OCI-LY7 (cell line): ENCODE results near the gene UBE2D4. TPM values are rescaled to one million over a fixed set of nuclear protein-coding genes. Genes with fewer than 3 reads are reported as not detected.

Experiments used
- BruUV-seq: library from RNA; stranded (reverse); fragments of 400-500 nt; replicated peaks from 2 replicates; lab custom pipeline; 2021; lab: Mats Ljungman, UMichigan
- CTCF ChIA-PET: fragments of 300-600 bp; sonication (Branson Sonifier 250); formaldehyde crosslinking; loops from one replicate; lab custom pipeline; 2022; ENCODE audit warnings: antibody characterized with exemption; ENCODE audit not compliant: unreplicated experiment; lab: Charles Lee
- POLR2A ChIA-PET: fragments of 300-600 bp; sonication (Branson Sonifier 250); formaldehyde crosslinking; loops from one replicate; lab custom pipeline; 2022; ENCODE audit warnings: antibody characterized with exemption; lab: Charles Lee
- DNase-seq: peaks from one replicate; pipeline ENCODE4 v3.0.0-alpha.2; 2015; ENCODE audit warnings: low spot score
- H2AFZ ChIP-seq: fragments of 200-600 bp; sonication (generic), shearing (Covaris generic); 2 replicates; pipeline ENCODE4 v1.6.1; 2014; ENCODE audit warnings: mild to moderate bottlenecking, antibody characterized with exemption, low read length, moderate library complexity
- H3K27ac ChIP-seq: fragments of 200-600 bp; sonication (generic); 2 replicates; pipeline ENCODE4 v1.5.1; 2014; ENCODE audit warnings: mixed run types, low read depth, mild to moderate bottlenecking, moderate library complexity, low read length, inconsistent platforms; ENCODE audit not compliant: poor library complexity, severe bottlenecking
- H3K36me3 ChIP-seq: fragments of 200-600 bp; sonication (generic); 2 replicates; pipeline ENCODE4 v1.6.1; 2014; ENCODE audit warnings: mild to moderate bottlenecking, antibody characterized with exemption, low read length, moderate library complexity, mixed read lengths; ENCODE audit not compliant: insufficient read depth
- H3K4me1 ChIP-seq: fragments of 200-600 bp; sonication (generic); 2 replicates; pipeline ENCODE4 v1.5.1; 2014; ENCODE audit warnings: mild to moderate bottlenecking, low read length; ENCODE audit not compliant: insufficient read depth, poor library complexity, severe bottlenecking
- H3K4me2 ChIP-seq: fragments of 200-600 bp; sonication (generic); 2 replicates; pipeline ENCODE4 v1.6.1; 2014; ENCODE audit warnings: mild to moderate bottlenecking, low read length
- H3K4me3 ChIP-seq: fragments of 200-600 bp; sonication (generic); 2 replicates; pipeline ENCODE4 v1.5.1; 2014; ENCODE audit warnings: mild to moderate bottlenecking, low read depth, low read length; ENCODE audit not compliant: poor library complexity, severe bottlenecking
- H3K79me2 ChIP-seq: fragments of 200-600 bp; sonication (generic); 2 replicates; pipeline ENCODE4 v1.6.1; 2016; ENCODE audit warnings: low read depth, mild to moderate bottlenecking, low read length, moderate library complexity, mixed read lengths; ENCODE audit not compliant: insufficient read depth
- H3K9me2 ChIP-seq: fragments of 200-600 bp; sonication (generic); 2 replicates; pipeline ENCODE4 v1.6.1; 2016; ENCODE audit warnings: mild to moderate bottlenecking, low read length, mixed read lengths; ENCODE audit not compliant: insufficient read depth
- H3K9me3 ChIP-seq: fragments of 200-600 bp; sonication (generic); 2 replicates; pipeline ENCODE4 v1.6.1; 2014; ENCODE audit warnings: mild to moderate bottlenecking, mixed run types, low read length, mixed read lengths
- H4K20me1 ChIP-seq: fragments of 200-600 bp; sonication (generic); 2 replicates; pipeline ENCODE4 v1.6.1; 2014; ENCODE audit warnings: mild to moderate bottlenecking, antibody characterized with exemption, low read length, moderate library complexity, mixed read lengths; ENCODE audit not compliant: insufficient read depth
- CTCF ChIP-seq: fragments of 200-600 bp; sonication (generic); conservative IDR thresholded peaks from 2 replicates; pipeline ENCODE4 v1.5.1; 2014; ENCODE audit warnings: mild to moderate bottlenecking, antibody characterized with exemption, low read length, moderate library complexity, mixed read lengths
- EZH2phosphoT487 ChIP-seq: fragments of 200-600 bp; sonication (generic); IDR thresholded peaks from 2 replicates; pipeline ENCODE4 v1.6.1; 2018; ENCODE audit warnings: low read depth, borderline replicate concordance, mild to moderate bottlenecking, mixed run types, antibody characterized with exemption, low read length, moderate library complexity, mixed read lengths
- intact Hi-C: fragments of 100-400 bp; cut with micrococcal nuclease; formaldehyde crosslinking; loops from one replicate; pipeline ENCODE4 v1.10.0; 2022; ENCODE audit not compliant: unreplicated experiment
- total RNA-seq, 2 experiments: library from RNA; depleted of rRNA in 1 of 2; stranded (reverse); fragments of >200 nt in 1 of 2; shearing (Covaris generic) in 1 of 2; gene quantifications; 2 replicates each; pipeline ENCODE4 v1.2.3, GENCODE V29; 2014 to 2022

Gene UBE2D4
- total RNA-seq, 2 experiments from 2014 or later = 2.8 to 3.8 TPM

- CTCF ChIA-PET = no interaction called here
- H2AFZ ChIP-seq = no peak overlapping the region
- peaks cover 14% of the 10 kb centered on the region for H3K4me1 ChIP-seq
- H3K79me2 ChIP-seq = no peaks in the 10 kb centered on the region
- H3K9me2 ChIP-seq = no peaks in the 10 kb centered on the region
- no peaks in the 10 kb centered on the region for H3K36me3 ChIP-seq
- intact Hi-C loops = no loop called here
- BruUV-seq = no TSS peak
- TF ChIP-seq CTCF (no peak), EZH2phosphoT487 (no peak)
- DNase-seq = no peak
- H3K4me3 ChIP-seq = no peak overlapping the region
- H4K20me1 ChIP-seq = no peaks in the 10 kb centered on the region
- POLR2A ChIA-PET = interaction anchor here (0.6 kb wide), 1 partner anchor 258 kb away, joined by 5 read pairs; no protein-coding TSS in a partner anchor
- H3K4me2 ChIP-seq = no peak overlapping the region
- H3K27ac ChIP-seq = no peak overlapping the region
- H3K9me3 ChIP-seq = no peaks in the 10 kb centered on the region
Measured at GRCh38 chr7:43880596-43880995, 45.6 kb upstream of the UBE2D4 start.

- BruUV-seq = no TSS peak
- intact Hi-C loops = no loop called here
- no peaks in the 10 kb centered on the region for H3K36me3 ChIP-seq
- H3K4me1 ChIP-seq = no peaks in the 10 kb centered on the region
- no peak for TF ChIP-seq EZH2phosphoT487
- no peak for TF ChIP-seq CTCF
- H3K79me2 ChIP-seq = no peaks in the 10 kb centered on the region
- no peak overlapping the region for H3K27ac ChIP-seq
- ChIA-PET POLR2A (interaction anchor here (0.6 kb wide), 1 partner anchor 985 kb away, joined by 5 read pairs; no protein-coding TSS in a partner anchor), CTCF (no interaction called here)
- no peak overlapping the region for H2AFZ ChIP-seq
- H3K4me3 ChIP-seq = no peak overlapping the region
- H3K4me2 ChIP-seq = no peak overlapping the region
- DNase-seq = no peak
- no peaks in the 10 kb centered on the region for H3K9me3 ChIP-seq
- H4K20me1 ChIP-seq = no peaks in the 10 kb centered on the region
- H3K9me2 ChIP-seq = no peaks in the 10 kb centered on the region
Measured at GRCh38 chr7:43884209-43884608, 42.0 kb upstream of the UBE2D4 start.

GRCh38 chr7:43884617-43885016 is 41.6 kb upstream of the UBE2D4 start:
- Histone ChIP-seq H3K9me2 (no peaks in the 10 kb centered on the region), H4K20me1 (no peaks in the 10 kb centered on the region), H3K4me3 (no peak overlapping the region), H3K4me1 (no peaks in the 10 kb centered on the region), H3K79me2 (no peaks in the 10 kb centered on the region), H2AFZ (no peak overlapping the region), H3K4me2 (no peak overlapping the region), H3K9me3 (no peaks in the 10 kb centered on the region), H3K27ac (no peak overlapping the region), H3K36me3 (no peaks in the 10 kb centered on the region)
- BruUV-seq = no TSS peak
- intact Hi-C loops = no loop called here
- TF ChIP-seq CTCF (no peak), EZH2phosphoT487 (no peak)
- POLR2A ChIA-PET = interaction anchor here (0.6 kb wide), 2 partner anchors 74 to 985 kb away, joined by 3 to 5 read pairs; no protein-coding TSS in a partner anchor
- CTCF ChIA-PET = no interaction called here
- no peak for DNase-seq
